ENCODE measurements around the gene C1S.

Gene C1S

GRCh38 chr12:7108796-7109571 is 48.5 kb downstream of the C1S start, which contains the start of gene C1RL:
Gene C1RL (minus strand): TSS chr12:7109214. CDS start chr12:7109180, 34 bp downstream.
- H3K4me3 ChIP-seq (ENCODE audit: low read length): peak within 1 kb of the TSS; percentile 76
- peak; percentile 78 for DNase-seq (ENCODE audit: low read depth)
- TF ChIP-seq CTCF (IDR thresholded peaks at IDR 0.05; ENCODE audit: insufficient read depth, low read depth, low read length, missing control alignments): peak; percentile 94

- peak overlapping the region; percentile 76 for H3K4me3 ChIP-seq (ENCODE audit: low read length)
- no peak for TF ChIP-seq CTCF (IDR thresholded peaks at IDR 0.05; ENCODE audit: insufficient read depth, low read depth, low read length, missing control alignments)
- no peak for DNase-seq (ENCODE audit: low read depth)
These were observed 49.0 kb downstream of the C1S start for GRCh38 chr12:7109572-7109920.

- no peak for DNase-seq (ENCODE audit: low read depth)
- no peak for TF ChIP-seq CTCF (IDR thresholded peaks at IDR 0.05; ENCODE audit: insufficient read depth, low read depth, low read length, missing control alignments)
- H3K4me3 ChIP-seq (ENCODE audit: low read length): no peak overlapping the region
These were observed 50.1 kb downstream of the C1S start for GRCh38 chr12:7110661-7111060.

GRCh38 chr12:7112041-7112440 is 51.5 kb downstream of the C1S start:
- no peak overlapping the region for H3K4me3 ChIP-seq (ENCODE audit: low read length)
- TF ChIP-seq CTCF (IDR thresholded peaks at IDR 0.05; ENCODE audit: insufficient read depth, low read depth, low read length, missing control alignments): no peak
- DNase-seq (ENCODE audit: low read depth): no peak

GRCh38 chr12:7113389-7113871 is 52.9 kb downstream of the C1S start:
- peak; percentile 87 for TF ChIP-seq CTCF (IDR thresholded peaks at IDR 0.05; ENCODE audit: insufficient read depth, low read depth, low read length, missing control alignments)
- DNase-seq (ENCODE audit: low read depth): peak; percentile 45
- H3K4me3 ChIP-seq (ENCODE audit: low read length): no peak overlapping the region

- no peak overlapping the region for H3K4me3 ChIP-seq (ENCODE audit: low read length)
- no peak for TF ChIP-seq CTCF (IDR thresholded peaks at IDR 0.05; ENCODE audit: insufficient read depth, low read depth, low read length, missing control alignments)
- DNase-seq (ENCODE audit: low read depth): no peak
These were observed 53.5 kb downstream of the C1S start for GRCh38 chr12:7114008-7114407.

- H3K4me3 ChIP-seq (ENCODE audit: low read length): no peak overlapping the region
- TF ChIP-seq CTCF (IDR thresholded peaks at IDR 0.05; ENCODE audit: insufficient read depth, low read depth, low read length, missing control alignments): no peak
These were observed 54.3 kb downstream of the C1S start for GRCh38 chr12:7114851-7115250.

More at GRCh38 chr12:7114851-7115250, 54.3 kb downstream of the C1S start:
- DNase-seq (ENCODE audit: low read depth): no peak

Data from epithelial cell of esophagus (primary cell).